DLD1 (cell line): ENCODE results near the gene FYN.
"Not testable (repeated sequence)": the region's sequence is repeated elsewhere in the genome, so short reads cannot be mapped to it uniquely, and the experiment has no call there.

Source experiments
- in situ Hi-C: cut with HindIII; loops from 2 replicates; pipeline ENCODE4 v1.10.0; 2017; ENCODE audit warnings: low sequenced_read_pairs

The FYN gene

GRCh38 chr6:111688331-111688730, 184.9 kb downstream of the FYN start:
- in situ Hi-C loops, result no loop called here

- in situ Hi-C loops, result no loop called here
Measured at GRCh38 chr6:111687652-111688051, 185.6 kb downstream of the FYN start.

- in situ Hi-C loops, result no loop called here
Measured at GRCh38 chr6:111686932-111687266, 186.4 kb downstream of the FYN start.

- in situ Hi-C loops, result no loop called here
Measured at GRCh38 chr6:111686249-111686931, 186.9 kb downstream of the FYN start.

GRCh38 chr6:111685526-111685925, 187.7 kb downstream of the FYN start:
- in situ Hi-C loops, result no loop called here

GRCh38 chr6:111685058-111685457, 188.2 kb downstream of the FYN start:
- in situ Hi-C loops, result no loop called here

GRCh38 chr6:111683749-111684267, 189.4 kb downstream of the FYN start:
- in situ Hi-C loops, result no loop called here

- in situ Hi-C loops, result no loop called here
Measured at GRCh38 chr6:111683157-111683556, 190.1 kb downstream of the FYN start.

GRCh38 chr6:111681860-111682259, 191.4 kb downstream of the FYN start:
- in situ Hi-C loops, result no loop called here

GRCh38 chr6:111680811-111681609, 192.2 kb downstream of the FYN start:
- in situ Hi-C loops, result not testable (repeated sequence)

- in situ Hi-C loops, result no loop called here
Measured at GRCh38 chr6:111680015-111680712, 193.1 kb downstream of the FYN start.

- in situ Hi-C loops, result no loop called here
Measured at GRCh38 chr6:111679126-111679858, 194.0 kb downstream of the FYN start.

- in situ Hi-C loops, result no loop called here
Measured at GRCh38 chr6:111677249-111677990, 195.8 kb downstream of the FYN start.

GRCh38 chr6:111676383-111676782, 196.9 kb downstream of the FYN start:
- in situ Hi-C loops, result no loop called here

- in situ Hi-C loops, result no loop called here
Measured at GRCh38 chr6:111674883-111675282, 198.4 kb downstream of the FYN start.

- in situ Hi-C loops, result no loop called here
Measured at GRCh38 chr6:111674413-111674812, 198.8 kb downstream of the FYN start.

GRCh38 chr6:111673937-111674336, 199.3 kb downstream of the FYN start:
- in situ Hi-C loops, result no loop called here

- in situ Hi-C loops, result no loop called here
Measured at GRCh38 chr6:111673532-111673931, 199.7 kb downstream of the FYN start.

- in situ Hi-C loops, result no loop called here
Measured at GRCh38 chr6:111672761-111673450, 200.3 kb downstream of the FYN start.

GRCh38 chr6:111669326-111669725, 203.9 kb downstream of the FYN start:
- in situ Hi-C loops, result no loop called here
